ENCODE measurements around the gene PKP1.

- TF ChIP-seq CTCF (IDR thresholded peaks at IDR 0.05; ENCODE audit: low read length) (no peak), EZH2 (IDR thresholded peaks at IDR 0.05; ENCODE audit: borderline replicate concordance, low read length) (no peak)
Measured at GRCh38 chr1:201313086-201313485, 29.8 kb downstream of the PKP1 start.
